Panc1 (cell line): ENCODE measurements around the gene GATAD2B. TPM values are rescaled to one million over a fixed set of nuclear protein-coding genes. Genes with fewer than 3 reads are reported as not detected.

Experiments
- ATAC-seq: fragments of 200-7000 bp; cut with Tn5 transposase; 2 replicates; pipeline ENCODE4 v1.9.1; 2020; ENCODE audit warnings: mild to moderate bottlenecking, moderate library complexity
- BruUV-seq: library from RNA; stranded (reverse); fragments of 400-500 nt; replicated peaks from 2 replicates; lab custom pipeline; 2021; lab: Mats Ljungman, UMichigan
- CTCF ChIA-PET: fragments of 300-600 bp; sonication (Branson Sonifier 250); formaldehyde crosslinking; loops from one replicate; lab custom pipeline; 2022; ENCODE audit warnings: antibody characterized with exemption; lab: Charles Lee
- POLR2A ChIA-PET: fragments of 300-600 bp; sonication (Branson Sonifier 250); formaldehyde crosslinking; loops from one replicate; lab custom pipeline; 2022; ENCODE audit warnings: antibody characterized with exemption; lab: Charles Lee
- DNase-seq: peaks from one replicate; pipeline ENCODE4 v3.0.0-alpha.2; 2010; ENCODE audit warnings: low read depth, low spot score
- H3K27ac ChIP-seq: 2 replicates; pipeline ENCODE4 v1.5.1; 2011; ENCODE audit warnings: mild to moderate bottlenecking, low read length, inconsistent platforms
- H3K27me3 ChIP-seq: fragments of 200-500 bp; sonication (Bioruptor generic); 2 replicates; pipeline ENCODE4 v1.6.0; 2014; ENCODE audit warnings: low read length, inconsistent platforms; ENCODE audit not compliant: control insufficient read depth, insufficient read depth
- H3K36me3 ChIP-seq: fragments of 200-500 bp; sonication (Bioruptor generic); 2 replicates; pipeline ENCODE4 v1.5.1; 2014; ENCODE audit warnings: inconsistent platforms, mild to moderate bottlenecking, low read length, moderate library complexity; ENCODE audit not compliant: control insufficient read depth, insufficient read depth
- H3K4me1 ChIP-seq: 2 replicates; pipeline ENCODE4 v1.5.1; 2011; ENCODE audit warnings: inconsistent platforms, mild to moderate bottlenecking, low read length, moderate library complexity; ENCODE audit not compliant: control insufficient read depth, insufficient read depth
- H3K4me3 ChIP-seq, 2 experiments: 2 replicates each; pipeline ENCODE4 v1.5.1; 2011 to 2012; ENCODE audit warnings: low read depth in 2 of 2, low read length in 2 of 2, mild to moderate bottlenecking in 2 of 2, inconsistent platforms in 1 of 2, moderate library complexity in 1 of 2
- H3K9me3 ChIP-seq: fragments of 200-500 bp; sonication (Bioruptor generic); 2 replicates; pipeline ENCODE4 v1.5.1; 2014; ENCODE audit warnings: low read depth, mild to moderate bottlenecking, inconsistent platforms, low read length, moderate library complexity; ENCODE audit not compliant: control insufficient read depth, insufficient read depth
- POLR2AphosphoS5 ChIP-seq: IDR thresholded peaks from 2 replicates; pipeline ENCODE4 v1.6.1; 2012; ENCODE audit warnings: mild to moderate bottlenecking, low read depth, low read length, moderate library complexity
- SIN3A ChIP-seq: IDR thresholded peaks from 2 replicates; pipeline ENCODE4 v1.6.1; 2012; ENCODE audit warnings: low read depth, mild to moderate bottlenecking, low read length, moderate library complexity, borderline replicate concordance; ENCODE audit not compliant: insufficient read depth
- TCF7L2 ChIP-seq: IDR thresholded peaks from 2 replicates; pipeline ENCODE4 v1.6.1; 2011; ENCODE audit warnings: mild to moderate bottlenecking, low read depth, low read length, inconsistent platforms
- in situ Hi-C: cut with HindIII; loops from 2 replicates; pipeline ENCODE4 v1.10.0; 2016; ENCODE audit warnings: low sequenced_read_pairs, low pct_unique_long_range_greater_than_20kb
- intact Hi-C: fragments of 100-400 bp; cut with micrococcal nuclease; formaldehyde crosslinking; loops from one replicate; pipeline ENCODE4 v1.10.0; 2022; ENCODE audit not compliant: unreplicated experiment
- total RNA-seq: library from RNA; stranded (reverse); gene quantifications from one replicate; pipeline ENCODE4 v1.2.1, GENCODE V29; 2021; ENCODE audit not compliant: unreplicated experiment
- TF ChIP-seq, protein P1 (sequence below): fragments of 450-650 bp; IDR thresholded peaks from 2 replicates; pipeline ENCODE4 v1.5.1; 2017; ENCODE audit warnings: mild to moderate bottlenecking
- TF ChIP-seq, protein P2 (sequence below), 2 experiments: IDR thresholded peaks; 2 replicates each; pipeline ENCODE4 v1.6.1; 2011 to 2012; ENCODE audit warnings: low read depth in 2 of 2, control low read depth in 1 of 2, low read length in 1 of 2, mild to moderate bottlenecking in 1 of 2, moderate library complexity in 1 of 2; ENCODE audit not compliant: insufficient read depth in 1 of 2

Gene GATAD2B
- total RNA-seq, 1 experiment from 2014 or later: 47.2 TPM

DNA sequence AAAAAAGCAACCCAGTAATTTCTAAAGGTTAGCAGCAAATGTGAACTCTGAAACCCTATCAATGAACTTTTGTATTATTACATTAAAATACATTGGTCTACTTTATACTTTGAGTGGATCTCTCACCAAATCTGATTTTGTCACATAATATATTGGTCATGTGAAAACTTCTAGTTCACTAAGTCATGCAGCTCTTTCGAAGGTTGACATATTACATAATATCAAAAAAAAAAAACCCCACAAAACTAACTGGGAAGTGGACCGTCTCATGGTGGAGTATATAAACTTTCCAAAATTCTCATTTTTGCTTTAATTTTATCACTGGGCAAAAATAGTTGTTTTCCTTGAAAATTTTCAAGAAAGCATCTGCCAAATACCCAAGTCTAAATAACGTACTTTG lies 50.4 kb downstream of the GATAD2B start:
- BruUV-seq: no TSS peak
- Histone ChIP-seq H3K4me1 (no peaks in the 10 kb centered on the region), H3K36me3 (no peaks in the 10 kb centered on the region), H3K4me3 (no peak overlapping the region), H3K27ac (no peak overlapping the region), H3K27me3 (no peaks in the 10 kb centered on the region), H3K9me3 (no peaks in the 10 kb centered on the region)
- POLR2A ChIA-PET: no interaction called here
- DNase-seq: no peak
- in situ Hi-C loops: no loop called here
- TF ChIP-seq SIN3A: no peak
- TF ChIP-seq POLR2AphosphoS5: no peak
- TF ChIP-seq, protein P1, sequence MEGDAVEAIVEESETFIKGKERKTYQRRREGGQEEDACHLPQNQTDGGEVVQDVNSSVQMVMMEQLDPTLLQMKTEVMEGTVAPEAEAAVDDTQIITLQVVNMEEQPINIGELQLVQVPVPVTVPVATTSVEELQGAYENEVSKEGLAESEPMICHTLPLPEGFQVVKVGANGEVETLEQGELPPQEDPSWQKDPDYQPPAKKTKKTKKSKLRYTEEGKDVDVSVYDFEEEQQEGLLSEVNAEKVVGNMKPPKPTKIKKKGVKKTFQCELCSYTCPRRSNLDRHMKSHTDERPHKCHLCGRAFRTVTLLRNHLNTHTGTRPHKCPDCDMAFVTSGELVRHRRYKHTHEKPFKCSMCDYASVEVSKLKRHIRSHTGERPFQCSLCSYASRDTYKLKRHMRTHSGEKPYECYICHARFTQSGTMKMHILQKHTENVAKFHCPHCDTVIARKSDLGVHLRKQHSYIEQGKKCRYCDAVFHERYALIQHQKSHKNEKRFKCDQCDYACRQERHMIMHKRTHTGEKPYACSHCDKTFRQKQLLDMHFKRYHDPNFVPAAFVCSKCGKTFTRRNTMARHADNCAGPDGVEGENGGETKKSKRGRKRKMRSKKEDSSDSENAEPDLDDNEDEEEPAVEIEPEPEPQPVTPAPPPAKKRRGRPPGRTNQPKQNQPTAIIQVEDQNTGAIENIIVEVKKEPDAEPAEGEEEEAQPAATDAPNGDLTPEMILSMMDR: no peak
- intact Hi-C loops: no loop called here
- no peak for ATAC-seq
- CTCF ChIA-PET: no interaction called here

DNA sequence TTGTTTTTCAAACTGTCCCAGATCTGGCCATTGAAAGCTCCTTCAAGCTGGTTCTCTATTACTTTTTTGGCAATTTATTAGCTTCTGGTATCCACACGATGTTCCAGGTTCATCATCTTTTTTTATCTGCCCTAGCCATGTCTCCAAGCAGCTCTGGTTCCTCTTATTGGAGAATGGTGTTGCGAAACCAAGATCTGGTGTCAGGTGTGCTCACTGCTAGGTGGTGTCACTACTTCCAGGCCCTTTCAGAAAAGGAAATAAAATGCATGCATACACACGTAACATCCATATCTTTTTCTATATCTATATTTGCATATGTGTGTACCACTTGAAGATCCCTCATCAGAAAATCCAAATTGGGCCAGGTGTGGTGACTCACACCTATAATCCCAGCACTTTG lies 53.3 kb downstream of the GATAD2B start:
- in situ Hi-C loops: no loop called here
- POLR2A ChIA-PET: no interaction called here
- H3K4me3 ChIP-seq: no peak overlapping the region
- CTCF ChIA-PET: no interaction called here
- H3K4me1 ChIP-seq: no peaks in the 10 kb centered on the region
- H3K27ac ChIP-seq: no peak overlapping the region
- no peak for ATAC-seq
- H3K9me3 ChIP-seq: no peaks in the 10 kb centered on the region
- no peaks in the 10 kb centered on the region for H3K27me3 ChIP-seq
- DNase-seq: no peak
- no TSS peak for BruUV-seq
- TF ChIP-seq POLR2AphosphoS5 (no peak), SIN3A (no peak), TCF7L2 (no peak)
- TF ChIP-seq, protein P2, sequence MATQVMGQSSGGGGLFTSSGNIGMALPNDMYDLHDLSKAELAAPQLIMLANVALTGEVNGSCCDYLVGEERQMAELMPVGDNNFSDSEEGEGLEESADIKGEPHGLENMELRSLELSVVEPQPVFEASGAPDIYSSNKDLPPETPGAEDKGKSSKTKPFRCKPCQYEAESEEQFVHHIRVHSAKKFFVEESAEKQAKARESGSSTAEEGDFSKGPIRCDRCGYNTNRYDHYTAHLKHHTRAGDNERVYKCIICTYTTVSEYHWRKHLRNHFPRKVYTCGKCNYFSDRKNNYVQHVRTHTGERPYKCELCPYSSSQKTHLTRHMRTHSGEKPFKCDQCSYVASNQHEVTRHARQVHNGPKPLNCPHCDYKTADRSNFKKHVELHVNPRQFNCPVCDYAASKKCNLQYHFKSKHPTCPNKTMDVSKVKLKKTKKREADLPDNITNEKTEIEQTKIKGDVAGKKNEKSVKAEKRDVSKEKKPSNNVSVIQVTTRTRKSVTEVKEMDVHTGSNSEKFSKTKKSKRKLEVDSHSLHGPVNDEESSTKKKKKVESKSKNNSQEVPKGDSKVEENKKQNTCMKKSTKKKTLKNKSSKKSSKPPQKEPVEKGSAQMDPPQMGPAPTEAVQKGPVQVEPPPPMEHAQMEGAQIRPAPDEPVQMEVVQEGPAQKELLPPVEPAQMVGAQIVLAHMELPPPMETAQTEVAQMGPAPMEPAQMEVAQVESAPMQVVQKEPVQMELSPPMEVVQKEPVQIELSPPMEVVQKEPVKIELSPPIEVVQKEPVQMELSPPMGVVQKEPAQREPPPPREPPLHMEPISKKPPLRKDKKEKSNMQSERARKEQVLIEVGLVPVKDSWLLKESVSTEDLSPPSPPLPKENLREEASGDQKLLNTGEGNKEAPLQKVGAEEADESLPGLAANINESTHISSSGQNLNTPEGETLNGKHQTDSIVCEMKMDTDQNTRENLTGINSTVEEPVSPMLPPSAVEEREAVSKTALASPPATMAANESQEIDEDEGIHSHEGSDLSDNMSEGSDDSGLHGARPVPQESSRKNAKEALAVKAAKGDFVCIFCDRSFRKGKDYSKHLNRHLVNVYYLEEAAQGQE (IDR thresholded peaks at IDR 0.05; ENCODE audit: insufficient read depth in 1 of 2, low read depth in 2 of 2, low read length in 1 of 2): no peak
- TF ChIP-seq, protein P1: no peak
- no peaks in the 10 kb centered on the region for H3K36me3 ChIP-seq
- intact Hi-C loops: no loop called here
